Thymus (tissue), 11 donors: ENCODE results near the gene SLC1A7. TPM values are rescaled to one million over a fixed set of nuclear protein-coding genes. Genes with fewer than 3 reads are reported as not detected.

Experiments
- DNase-seq, 9 donors: peaks; one replicate each; pipeline ENCODE4 v3.0.0-alpha.2; 2013; ENCODE audit warnings: low spot score in 9 of 9, low read depth in 6 of 9, missing footprints in 1 of 9
- H3K27ac ChIP-seq, 2 donors: one replicate each; pipeline ENCODE4 v1.5.1; 2013; ENCODE audit warnings: control low read depth in 1 of 2, low read depth in 1 of 2, low read length in 1 of 2, mild to moderate bottlenecking in 1 of 2, moderate library complexity in 1 of 2
- H3K27me3 ChIP-seq, 2 donors: one replicate each; pipeline ENCODE4 v1.5.1; 2013; ENCODE audit warnings: low read length in 1 of 2; ENCODE audit not compliant: control insufficient read depth in 2 of 2, insufficient read depth in 1 of 2
- H3K36me3 ChIP-seq, 2 donors: one replicate each; pipeline ENCODE4 v1.5.1; 2013; ENCODE audit warnings: low read length in 1 of 2, mild to moderate bottlenecking in 1 of 2, moderate library complexity in 1 of 2; ENCODE audit not compliant: control insufficient read depth in 2 of 2, insufficient read depth in 2 of 2
- H3K4me1 ChIP-seq, 2 donors: one replicate each; pipeline ENCODE4 v1.5.1; 2013; ENCODE audit warnings: low read length in 2 of 2; ENCODE audit not compliant: control insufficient read depth in 2 of 2, insufficient read depth in 2 of 2
- H3K4me3 ChIP-seq, 2 donors: one replicate each; pipeline ENCODE4 v1.5.1; 2013; ENCODE audit warnings: low read length in 2 of 2, control low read depth in 1 of 2, mild to moderate bottlenecking in 1 of 2
- H3K9me3 ChIP-seq, 2 donors: one replicate each; pipeline ENCODE4 v1.5.1; 2013; ENCODE audit warnings: low read length in 1 of 2, mild to moderate bottlenecking in 1 of 2; ENCODE audit not compliant: control insufficient read depth in 2 of 2, insufficient read depth in 1 of 2
- WGBS: extraction: QIAGEN DNeasy Blood & Tissue Kit; methylation state at CpG from one replicate; pipeline ENCODE4 v1.1.7; 2013; 5-methylcytosine and 5-hydroxymethylcytosine counted together
- polyA plus RNA-seq: library from polyadenylated mRNA; stranded (reverse); fragments of 200-250 nt; gene quantifications from one replicate; pipeline ENCODE4 v1.2.3, GENCODE V29; 2013
- total RNA-seq: library from RNA; stranded (reverse); fragments of 120-200 nt; gene quantifications from one replicate; pipeline ENCODE4 v1.2.4, GENCODE V29; 2013
- donor health status: healthy.

SLC1A7 gene
- total and polyA plus RNA-seq, 2 donors = under 0.01 to 0.07 TPM

DNA sequence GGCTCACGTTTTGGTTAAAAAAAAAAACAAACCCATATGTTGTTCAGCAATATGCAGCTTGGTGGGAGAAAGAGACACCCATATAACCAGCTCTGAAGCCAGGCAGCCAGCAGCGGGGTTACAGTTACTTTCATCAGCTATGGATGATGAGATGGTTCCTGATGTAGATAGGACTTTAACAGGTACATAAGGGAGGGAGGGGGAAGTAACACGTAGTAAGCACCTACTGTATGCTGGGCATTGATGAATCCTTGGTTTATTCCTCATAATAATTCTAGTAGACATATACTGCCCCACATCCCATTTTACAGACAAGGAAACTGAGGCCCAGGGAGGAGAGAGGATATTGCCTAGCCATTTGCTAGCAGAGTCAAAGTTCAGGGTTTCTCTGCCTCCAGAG is 2.0 kb downstream of the SLC1A7 start:
- no peak overlapping the region for H3K4me3 ChIP-seq
- no peaks in the 10 kb centered on the region for H3K36me3 ChIP-seq
- H3K27me3 ChIP-seq = no peaks in the 10 kb centered on the region
- no peak overlapping the region for H3K27ac ChIP-seq
- WGBS = 91% methylated on average over 3 of the region's 3 CpGs
- DNase-seq = no peak
- peaks cover 0 to 3% of the 10 kb centered on the region in 2 donors for H3K9me3 ChIP-seq
- H3K4me1 ChIP-seq = no peaks in the 10 kb centered on the region

DNA sequence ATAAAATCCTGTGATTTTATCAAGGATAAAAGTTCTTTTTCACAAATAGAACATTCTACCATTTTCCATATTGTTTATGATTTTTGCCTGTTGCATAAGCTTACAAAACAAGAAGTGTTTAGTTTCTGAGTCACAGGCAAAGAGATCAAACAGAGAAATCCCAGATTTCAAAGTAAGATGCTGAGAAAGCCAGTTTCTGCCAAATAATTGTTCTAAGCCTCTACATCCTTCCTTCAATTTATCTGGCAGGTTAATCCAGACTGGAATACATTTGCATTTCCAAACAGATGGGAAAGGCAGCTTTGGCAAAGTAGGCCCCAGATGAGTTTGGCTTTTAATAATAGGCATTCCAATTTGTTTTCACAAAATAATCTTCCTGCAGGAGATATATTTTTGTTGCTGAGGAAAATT is 2.5 kb downstream of the SLC1A7 start:
- no peak overlapping the region for H3K27ac ChIP-seq
- H3K9me3 ChIP-seq = peaks cover 0 to 3% of the 10 kb centered on the region in 2 donors
- H3K4me1 ChIP-seq = peaks cover 0 to 2% of the 10 kb centered on the region in 2 donors
- H3K36me3 ChIP-seq = no peaks in the 10 kb centered on the region
- DNase-seq = no peak
- H3K4me3 ChIP-seq = no peak overlapping the region
- no peaks in the 10 kb centered on the region for H3K27me3 ChIP-seq

DNA sequence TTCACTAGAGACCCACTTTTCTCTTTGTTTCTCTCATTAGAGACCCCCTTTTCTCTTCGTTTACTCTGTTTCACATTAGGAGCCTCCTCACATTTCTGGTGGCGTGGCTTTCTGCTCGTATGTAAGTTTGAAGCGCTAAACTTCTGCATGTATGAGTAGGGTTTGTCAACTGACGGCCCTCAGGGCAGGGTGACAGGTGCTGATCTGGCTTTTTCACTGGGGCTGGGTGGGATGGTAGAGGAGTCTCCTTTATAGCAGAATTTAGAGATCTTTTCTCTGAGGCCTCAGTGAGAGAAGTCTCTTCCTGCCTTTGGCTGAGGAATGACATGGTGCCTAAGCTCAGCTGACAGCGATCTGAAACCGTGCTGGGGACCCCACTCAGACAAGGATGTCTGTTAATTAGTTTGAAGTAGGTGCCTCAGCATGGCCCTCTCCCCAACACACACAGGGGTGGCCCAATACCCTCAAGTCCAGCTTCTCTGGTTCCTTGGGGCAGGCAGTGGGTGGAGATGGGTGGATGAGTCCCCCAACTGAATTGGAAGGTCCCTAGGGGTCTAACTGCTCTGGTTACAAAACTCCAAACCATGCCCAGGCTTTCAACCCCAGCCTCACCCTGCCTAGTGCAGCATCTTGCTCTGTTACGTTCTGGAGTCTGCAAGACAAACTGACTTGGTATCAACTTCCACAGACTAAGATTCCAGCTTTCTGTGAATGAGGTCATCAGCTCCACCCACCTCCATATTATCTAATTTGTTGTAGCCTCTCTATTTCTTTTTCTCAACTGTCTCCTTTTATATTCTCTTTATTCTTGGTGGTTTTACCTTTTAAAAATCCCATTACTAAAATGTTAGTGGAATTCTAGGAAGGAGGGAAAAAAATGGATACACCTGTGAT is 3.2 kb downstream of the SLC1A7 start:
- 97% methylated on average over 8 of the region's 8 CpGs for WGBS
- no peak for DNase-seq
- Histone ChIP-seq H3K4me3 (no peak overlapping the region), H3K4me1 (peaks cover 0 to 2% of the 10 kb centered on the region in 2 donors), H3K27me3 (no peaks in the 10 kb centered on the region), H3K36me3 (no peaks in the 10 kb centered on the region), H3K9me3 (peaks cover 0 to 3% of the 10 kb centered on the region in 2 donors), H3K27ac (no peak overlapping the region)

DNA sequence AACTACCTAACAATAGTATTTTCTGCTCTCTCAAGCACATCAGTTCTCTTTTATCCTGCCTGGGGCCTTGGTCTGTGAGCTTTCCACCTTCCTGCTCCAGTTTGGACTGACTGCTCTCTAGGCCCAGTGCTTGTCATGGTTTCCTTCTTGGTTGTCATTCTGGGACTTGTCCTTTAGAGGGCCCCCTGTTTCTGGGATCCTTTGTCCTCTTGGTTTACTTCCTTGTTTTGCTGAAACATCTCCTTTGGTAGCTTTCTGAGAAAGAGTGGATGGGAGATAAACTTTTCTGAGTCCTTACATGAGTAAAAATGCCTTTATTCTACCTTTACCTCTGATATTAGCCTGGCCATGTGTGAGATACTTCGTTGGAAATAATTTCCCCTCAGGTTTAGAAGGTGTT is 4.7 kb downstream of the SLC1A7 start:
- no peak overlapping the region for H3K27ac ChIP-seq

DNA sequence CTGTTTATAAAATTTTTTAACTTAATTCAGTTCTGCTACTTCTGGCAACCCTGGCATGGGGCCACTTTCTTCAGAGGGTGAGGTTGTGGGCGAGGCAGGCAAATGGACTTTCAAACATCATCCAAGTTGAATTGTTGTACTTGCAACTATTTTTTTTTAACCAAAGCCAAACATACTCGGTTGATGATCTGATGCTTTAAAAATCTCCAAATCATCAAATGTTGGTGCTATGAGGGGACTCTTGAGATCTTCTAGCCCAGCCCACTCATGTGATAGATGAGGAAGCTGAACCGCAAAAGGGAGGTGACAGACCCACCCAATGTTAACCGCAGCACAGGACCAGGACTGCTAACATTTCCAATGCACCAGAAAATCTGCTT is 6.7 kb downstream of the SLC1A7 start:
- Histone ChIP-seq H3K4me1 (peaks cover 0 to 2% of the 10 kb centered on the region in 2 donors), H3K36me3 (no peaks in the 10 kb centered on the region), H3K27ac (no peak overlapping the region), H3K9me3 (peaks cover 0 to 3% of the 10 kb centered on the region in 2 donors), H3K4me3 (no peak overlapping the region), H3K27me3 (no peaks in the 10 kb centered on the region)
- 88% methylated on average over 4 of the region's 4 CpGs for WGBS
- DNase-seq = no peak

More for the DNA sequence above, 4.7 kb downstream of the SLC1A7 start:
- no peaks in the 10 kb centered on the region for H3K27me3 ChIP-seq
- H3K4me1 ChIP-seq = peaks cover 0 to 2% of the 10 kb centered on the region in 2 donors
- H3K4me3 ChIP-seq = no peak overlapping the region
- peaks cover 0 to 3% of the 10 kb centered on the region in 2 donors for H3K9me3 ChIP-seq
- WGBS = 90% methylated on average over 1 of the region's 1 CpG
- no peak for DNase-seq
- no peaks in the 10 kb centered on the region for H3K36me3 ChIP-seq

DNA sequence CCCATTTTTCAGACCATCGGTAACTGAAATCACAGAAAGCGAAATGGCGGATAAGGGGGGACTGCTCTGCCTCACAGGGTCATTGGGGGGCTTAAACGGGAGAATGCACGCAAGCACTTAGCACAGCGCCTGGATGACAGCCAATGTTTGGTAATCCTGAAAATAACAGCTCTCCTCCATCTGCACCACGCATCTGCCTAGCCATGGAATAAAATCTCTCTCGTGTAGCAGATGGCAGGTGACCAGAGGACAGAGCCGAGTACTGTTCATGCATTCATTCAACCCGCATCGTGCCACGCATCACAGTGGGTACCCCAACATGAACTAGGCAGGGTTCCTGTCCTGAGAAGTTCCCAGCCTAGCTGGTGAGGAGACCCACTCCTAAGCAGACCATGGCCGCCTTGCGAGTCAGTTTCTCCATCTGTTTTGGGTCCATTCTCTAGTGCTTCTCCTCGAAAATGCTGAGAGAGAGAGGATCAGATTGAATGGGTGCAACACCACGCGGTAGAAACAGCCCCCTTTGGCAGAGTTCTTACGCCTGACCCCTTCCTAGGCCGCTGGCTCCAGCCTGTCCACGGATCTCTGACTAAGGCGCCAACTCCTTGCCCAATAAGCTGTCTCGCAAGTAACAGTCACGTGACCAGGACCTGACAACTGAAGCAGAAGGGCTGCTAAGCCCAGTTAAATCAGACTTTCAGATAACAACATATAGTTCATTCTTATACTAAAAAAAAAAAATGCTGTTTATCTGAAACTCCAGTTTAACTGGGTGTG is 7.3 kb downstream of the SLC1A7 start:
- no peaks in the 10 kb centered on the region for H3K27me3 ChIP-seq
- WGBS = 92% methylated on average over 23 of the region's 23 CpGs
- peaks cover 0 to 3% of the 10 kb centered on the region in 2 donors for H3K9me3 ChIP-seq

DNA sequence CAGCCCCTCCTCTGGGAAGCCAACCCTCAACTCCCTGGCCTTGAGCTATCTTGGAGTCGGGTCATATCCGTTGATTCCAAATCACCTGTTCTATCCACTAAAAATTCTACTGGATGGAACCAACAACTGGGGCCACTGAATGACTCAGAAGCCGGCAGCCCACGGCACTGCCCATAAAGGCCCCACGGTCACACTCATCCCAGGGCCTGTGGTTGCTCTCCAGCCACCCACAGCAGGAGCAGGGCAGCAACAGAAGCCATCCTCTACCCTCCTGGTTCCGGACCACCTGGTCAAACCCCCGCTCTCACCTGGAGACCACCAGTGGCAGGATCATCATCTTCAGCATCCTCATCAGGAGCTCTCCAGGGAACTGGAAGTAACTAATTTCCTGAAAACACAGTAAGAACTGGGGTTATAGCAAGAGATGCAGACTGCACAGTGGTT is 8.4 kb downstream of the SLC1A7 start:
- H3K27ac ChIP-seq = no peak overlapping the region
- H3K4me1 ChIP-seq = peaks cover 0 to 2% of the 10 kb centered on the region in 2 donors
- H3K4me3 ChIP-seq = no peak overlapping the region
- DNase-seq = no peak
- no peaks in the 10 kb centered on the region for H3K36me3 ChIP-seq
- no peaks in the 10 kb centered on the region for H3K27me3 ChIP-seq
- H3K9me3 ChIP-seq = peaks cover 0 to 3% of the 10 kb centered on the region in 2 donors
- 98% methylated on average over 7 of the region's 7 CpGs for WGBS

More for the DNA sequence above, 7.3 kb downstream of the SLC1A7 start:
- Histone ChIP-seq H3K4me3 (no peak overlapping the region), H3K27ac (no peak overlapping the region), H3K4me1 (peaks cover 0 to 2% of the 10 kb centered on the region in 2 donors), H3K36me3 (no peaks in the 10 kb centered on the region)
- no peak for DNase-seq

DNA sequence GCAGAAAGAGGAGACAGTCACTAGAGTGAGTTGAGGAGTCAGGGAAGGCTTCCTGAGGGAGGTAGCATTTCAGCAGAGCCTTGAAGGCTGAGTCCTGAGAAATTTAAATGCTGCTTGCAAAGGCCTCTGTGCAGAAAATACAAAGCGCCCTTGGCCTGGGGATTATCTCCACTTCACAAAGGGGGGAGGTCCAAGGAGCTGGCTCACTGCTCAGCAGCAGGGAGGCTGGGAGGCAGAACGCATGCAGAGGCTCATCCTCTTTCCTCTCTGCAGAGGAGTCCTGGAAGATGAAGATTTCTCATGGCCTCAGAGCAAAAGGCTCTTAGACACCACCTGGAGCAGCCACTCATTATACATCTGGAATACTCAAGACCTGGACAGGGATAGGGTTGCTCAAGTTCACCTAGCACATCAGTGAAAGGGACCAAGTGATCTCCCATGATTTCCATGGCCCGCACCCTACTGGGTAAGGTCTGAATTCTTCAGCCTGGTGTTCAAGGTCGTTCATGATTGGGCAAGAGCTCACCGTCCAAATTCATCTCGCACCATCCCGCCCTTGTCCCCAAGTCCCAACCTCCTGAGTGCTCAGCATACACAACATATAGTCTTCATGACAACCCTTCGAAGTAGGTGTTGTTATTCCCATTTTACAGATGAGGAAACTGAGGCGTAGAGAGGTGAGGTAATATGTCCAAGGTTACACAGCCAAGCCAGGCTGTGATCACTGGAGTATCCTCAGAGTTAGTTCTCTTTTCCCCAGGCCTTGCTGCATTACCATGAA is 9.0 kb downstream of the SLC1A7 start:
- no peak for DNase-seq
- Histone ChIP-seq H3K36me3 (no peaks in the 10 kb centered on the region), H3K27me3 (no peaks in the 10 kb centered on the region), H3K9me3 (peaks cover 0 to 3% of the 10 kb centered on the region in 2 donors), H3K4me3 (no peak overlapping the region), H3K4me1 (peaks cover 0 to 2% of the 10 kb centered on the region in 2 donors), H3K27ac (no peak overlapping the region)
- 85% methylated on average over 9 of the region's 9 CpGs for WGBS
